Measurements from ENCODE around the gene MAT1A. TPM values are rescaled to one million over a fixed set of nuclear protein-coding genes. Genes with fewer than 3 reads are reported as not detected.

The MAT1A gene
- total and polyA plus RNA-seq, 10 donors, result 0.05 to 0.76 TPM; not detected in 8

DNA sequence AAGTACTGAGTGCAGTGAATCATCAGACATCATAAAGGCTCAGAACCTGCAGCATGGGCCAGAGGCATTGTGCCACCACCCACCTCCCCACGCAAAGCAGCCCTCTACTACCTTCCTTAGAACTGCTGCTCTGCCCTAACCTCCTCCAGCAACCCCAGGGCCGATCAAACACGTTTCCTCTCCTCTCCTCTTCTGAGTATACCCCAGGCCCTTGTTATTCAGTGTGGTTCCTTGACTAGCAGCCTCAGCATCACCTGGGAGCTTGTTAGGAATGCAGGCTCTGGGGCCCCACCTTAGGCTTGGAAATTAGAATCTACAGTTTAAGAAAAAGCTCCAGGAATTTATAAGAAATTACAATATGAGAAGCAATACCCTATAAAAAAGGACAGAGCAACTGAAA lies 33.9 kb upstream of the MAT1A start:
- H3K36me3 ChIP-seq, result no peaks in the 10 kb centered on the region
- TF ChIP-seq POLR2AphosphoS5 (IDR thresholded peaks at IDR 0.05) (no peak), POLR2A (IDR thresholded peaks at IDR 0.05) (no peak)
- TF ChIP-seq, protein P1, sequence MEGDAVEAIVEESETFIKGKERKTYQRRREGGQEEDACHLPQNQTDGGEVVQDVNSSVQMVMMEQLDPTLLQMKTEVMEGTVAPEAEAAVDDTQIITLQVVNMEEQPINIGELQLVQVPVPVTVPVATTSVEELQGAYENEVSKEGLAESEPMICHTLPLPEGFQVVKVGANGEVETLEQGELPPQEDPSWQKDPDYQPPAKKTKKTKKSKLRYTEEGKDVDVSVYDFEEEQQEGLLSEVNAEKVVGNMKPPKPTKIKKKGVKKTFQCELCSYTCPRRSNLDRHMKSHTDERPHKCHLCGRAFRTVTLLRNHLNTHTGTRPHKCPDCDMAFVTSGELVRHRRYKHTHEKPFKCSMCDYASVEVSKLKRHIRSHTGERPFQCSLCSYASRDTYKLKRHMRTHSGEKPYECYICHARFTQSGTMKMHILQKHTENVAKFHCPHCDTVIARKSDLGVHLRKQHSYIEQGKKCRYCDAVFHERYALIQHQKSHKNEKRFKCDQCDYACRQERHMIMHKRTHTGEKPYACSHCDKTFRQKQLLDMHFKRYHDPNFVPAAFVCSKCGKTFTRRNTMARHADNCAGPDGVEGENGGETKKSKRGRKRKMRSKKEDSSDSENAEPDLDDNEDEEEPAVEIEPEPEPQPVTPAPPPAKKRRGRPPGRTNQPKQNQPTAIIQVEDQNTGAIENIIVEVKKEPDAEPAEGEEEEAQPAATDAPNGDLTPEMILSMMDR (IDR thresholded peaks at IDR 0.05 in 8 of 11, conservative IDR thresholded peaks at IDR 0.05 in 3 of 11), result no peak
- H3K4me1 ChIP-seq, result no peaks in the 10 kb centered on the region
- H3K9me3 ChIP-seq, result no peaks in the 10 kb centered on the region
- H3K4me3 ChIP-seq, result no peak overlapping the region
- intact Hi-C loops (cut with DNase I; ENCODE audit: low total_unique reads), result no loop called here
- DNase-seq, result no peak
- no peak overlapping the region for H3K27ac ChIP-seq
- peaks cover 0 to 3% (median 0%) of the 10 kb centered on the region in 7 donors for H3K27me3 ChIP-seq (replicated peaks in 1 of 7)
- 49 to 77% (median 69%) methylated on average over 3 of the region's 3 CpGs for WGBS, 5 donors

DNA sequence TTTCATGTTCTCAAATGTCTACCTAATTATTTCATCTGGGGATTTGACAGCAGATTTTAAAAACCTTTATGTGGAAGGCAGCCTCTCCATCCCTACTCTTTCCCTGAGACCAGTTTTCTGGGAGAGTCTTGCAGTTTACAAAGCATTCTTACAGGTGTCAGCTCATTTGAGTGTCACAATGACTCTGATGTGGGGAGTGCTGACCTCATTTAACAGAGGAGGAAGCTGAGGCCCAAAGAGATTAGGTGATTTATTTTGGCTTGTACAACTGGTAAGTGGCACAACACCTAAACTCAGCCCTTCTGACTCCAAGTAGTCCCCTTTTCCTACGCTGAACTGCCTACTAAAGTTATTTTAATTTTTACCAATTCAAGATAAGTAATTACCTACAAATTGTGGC lies 33.3 kb upstream of the MAT1A start:
- Histone ChIP-seq H3K4me3 (no peak overlapping the region), H3K36me3 (no peaks in the 10 kb centered on the region)

DNA sequence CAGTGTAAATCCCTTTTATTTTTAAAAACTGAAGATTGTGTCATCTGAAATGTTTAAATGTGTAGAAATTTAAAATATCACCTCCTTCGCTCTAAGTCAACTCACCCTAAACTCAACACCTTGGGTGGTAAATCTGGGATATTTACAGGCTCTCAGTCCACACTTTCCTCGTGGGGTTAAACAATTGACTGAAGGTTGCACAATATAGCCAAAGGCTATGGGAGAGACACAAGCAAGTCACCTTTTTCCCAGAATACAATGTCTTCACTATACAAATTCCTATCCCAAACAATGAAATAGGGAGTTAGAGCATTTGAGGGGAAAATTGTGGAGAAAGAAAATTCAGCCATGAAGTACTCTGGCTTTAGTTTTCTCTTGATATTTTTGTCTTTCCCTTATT lies 32.7 kb upstream of the MAT1A start:
- no peak for DNase-seq
- peaks cover 0 to 3% (median 0%) of the 10 kb centered on the region in 7 donors for H3K27me3 ChIP-seq (replicated peaks in 1 of 7)
- no peak overlapping the region for H3K4me3 ChIP-seq
- H3K4me1 ChIP-seq, result no peaks in the 10 kb centered on the region
- TF ChIP-seq POLR2A (IDR thresholded peaks at IDR 0.05), result no peak
- H3K27ac ChIP-seq, result no peak overlapping the region
- no peaks in the 10 kb centered on the region for H3K36me3 ChIP-seq
- intact Hi-C loops (cut with DNase I; ENCODE audit: low total_unique reads), result no loop called here
- H3K9me3 ChIP-seq, result no peaks in the 10 kb centered on the region
- 78 to 90% (median 83%) methylated on average over 2 of the region's 2 CpGs for WGBS, 5 donors

More for the DNA sequence above, 33.3 kb upstream of the MAT1A start:
- Histone ChIP-seq H3K9me3 (no peaks in the 10 kb centered on the region), H3K27me3 (replicated peaks in 1 of 7) (peaks cover 0 to 3% (median 0%) of the 10 kb centered on the region in 7 donors), H3K27ac (no peak overlapping the region), H3K4me1 (no peaks in the 10 kb centered on the region)
- intact Hi-C loops (cut with DNase I; ENCODE audit: low total_unique reads), result no loop called here
- no peak for DNase-seq
- 43 to 78% (median 59%) methylated on average over 1 of the region's 1 CpG for WGBS, 5 donors
- TF ChIP-seq POLR2AphosphoS5 (IDR thresholded peaks at IDR 0.05), result no peak
- TF ChIP-seq, protein P1 (IDR thresholded peaks at IDR 0.05 in 8 of 11, conservative IDR thresholded peaks at IDR 0.05 in 3 of 11), result no peak
- TF ChIP-seq POLR2A (IDR thresholded peaks at IDR 0.05), result no peak

DNA sequence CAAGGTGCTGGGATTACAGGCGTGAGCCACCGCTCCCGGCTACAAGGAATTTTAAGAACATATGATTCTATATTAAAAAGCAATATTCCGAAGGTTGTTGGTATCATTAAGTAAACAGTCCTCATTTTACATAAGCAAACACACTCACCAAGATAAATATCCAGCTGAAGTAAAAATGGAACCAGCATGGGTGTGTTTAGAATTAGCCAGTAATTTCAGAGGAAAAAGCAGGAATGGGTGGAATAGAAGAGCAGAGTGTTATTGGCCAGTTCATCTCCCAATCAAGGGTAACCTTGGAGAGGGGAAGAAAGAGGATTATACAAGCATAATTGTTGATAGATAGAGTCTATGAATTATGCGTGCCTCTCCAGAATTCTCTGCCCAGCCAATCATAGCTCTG lies 31.7 kb upstream of the MAT1A start:
- Histone ChIP-seq H3K36me3 (no peaks in the 10 kb centered on the region), H3K4me1 (no peaks in the 10 kb centered on the region), H3K4me3 (no peak overlapping the region), H3K9me3 (no peaks in the 10 kb centered on the region), H3K27ac (no peak overlapping the region), H3K27me3 (replicated peaks in 1 of 7) (no peaks in the 10 kb centered on the region)
- no peak for TF ChIP-seq POLR2A (IDR thresholded peaks at IDR 0.05)
- TF ChIP-seq, protein P1 (IDR thresholded peaks at IDR 0.05 in 8 of 11, conservative IDR thresholded peaks at IDR 0.05 in 3 of 11), result no peak
- no peak for TF ChIP-seq POLR2AphosphoS5 (IDR thresholded peaks at IDR 0.05)
- 94 to 97% (median 96%) methylated on average over 5 of the region's 5 CpGs for WGBS, 5 donors
- DNase-seq, result no peak
- intact Hi-C loops (cut with DNase I; ENCODE audit: low total_unique reads), result no loop called here

DNA sequence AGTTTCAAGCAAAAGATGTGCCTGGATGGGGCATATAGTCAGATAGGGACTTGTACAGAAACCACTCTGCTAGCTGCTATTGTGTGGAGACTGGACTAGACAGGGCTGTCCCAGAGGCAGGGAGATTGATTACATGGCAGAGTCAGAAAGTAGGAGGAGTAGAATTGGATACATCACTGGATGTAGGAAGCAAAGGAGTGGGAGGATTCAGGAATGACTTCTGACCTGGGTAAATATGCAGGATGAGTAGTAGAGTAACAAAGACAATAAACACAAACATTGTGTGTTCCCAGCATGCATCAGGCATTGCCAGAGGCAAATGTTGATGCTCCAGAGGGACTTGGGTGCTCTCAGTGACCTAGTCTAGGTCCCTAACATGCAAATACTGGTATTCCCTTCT lies 30.9 kb upstream of the MAT1A start:
- no peaks in the 10 kb centered on the region for H3K4me1 ChIP-seq

More for the DNA sequence above, 30.9 kb upstream of the MAT1A start:
- Histone ChIP-seq H3K4me3 (no peak overlapping the region), H3K9me3 (no peaks in the 10 kb centered on the region), H3K27ac (no peak overlapping the region), H3K36me3 (no peaks in the 10 kb centered on the region), H3K27me3 (replicated peaks in 1 of 7) (no peaks in the 10 kb centered on the region)
- TF ChIP-seq POLR2A (IDR thresholded peaks at IDR 0.05), result no peak
- no peak for TF ChIP-seq POLR2AphosphoS5 (IDR thresholded peaks at IDR 0.05)
- TF ChIP-seq, protein P1 (IDR thresholded peaks at IDR 0.05 in 8 of 11, conservative IDR thresholded peaks at IDR 0.05 in 3 of 11), result no peak
- DNase-seq, result no peak
- intact Hi-C loops (cut with DNase I; ENCODE audit: low total_unique reads), result no loop called here
